ELF-1 (cell line): Measurements from ENCODE around the gene CIC.

Experiments
- DNase-seq: peaks from one replicate; pipeline ENCODE4 v3.0.0-alpha.2; 2016; ENCODE audit warnings: low read depth, low spot score

The CIC gene

DNA sequence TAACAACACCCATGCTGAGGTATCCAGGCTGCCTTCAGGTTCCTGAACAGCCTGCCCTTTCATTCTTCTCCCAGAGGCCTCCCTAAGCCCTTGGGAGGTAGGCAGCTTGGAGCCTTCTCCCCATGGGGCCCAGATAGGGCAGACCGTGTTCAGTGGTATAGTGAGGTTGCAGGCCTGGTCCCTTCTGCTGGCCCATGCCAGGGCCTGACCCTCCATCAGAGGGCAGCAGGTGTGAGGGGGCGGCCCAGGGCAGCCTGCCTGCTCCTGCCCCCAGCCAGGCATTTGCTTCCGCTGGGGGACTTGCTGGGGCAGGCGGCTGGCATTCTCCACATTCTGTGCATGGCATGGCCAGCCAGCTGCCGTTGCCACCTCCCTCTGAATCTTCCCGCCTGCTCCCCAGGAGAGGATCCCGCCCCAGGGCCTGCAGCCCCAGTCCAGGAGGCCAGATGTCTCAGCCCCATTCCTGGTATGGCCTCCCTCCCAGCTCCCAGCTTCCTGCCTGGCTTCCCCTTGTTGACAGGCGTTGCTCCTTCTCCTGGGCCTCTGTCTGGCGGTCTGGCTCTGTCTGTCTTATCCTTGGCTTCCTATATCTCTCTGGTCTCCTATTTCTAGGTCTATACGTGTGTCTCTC lies 8.9 kb downstream of the CIC start:
- DNase-seq, result no peak

DNA sequence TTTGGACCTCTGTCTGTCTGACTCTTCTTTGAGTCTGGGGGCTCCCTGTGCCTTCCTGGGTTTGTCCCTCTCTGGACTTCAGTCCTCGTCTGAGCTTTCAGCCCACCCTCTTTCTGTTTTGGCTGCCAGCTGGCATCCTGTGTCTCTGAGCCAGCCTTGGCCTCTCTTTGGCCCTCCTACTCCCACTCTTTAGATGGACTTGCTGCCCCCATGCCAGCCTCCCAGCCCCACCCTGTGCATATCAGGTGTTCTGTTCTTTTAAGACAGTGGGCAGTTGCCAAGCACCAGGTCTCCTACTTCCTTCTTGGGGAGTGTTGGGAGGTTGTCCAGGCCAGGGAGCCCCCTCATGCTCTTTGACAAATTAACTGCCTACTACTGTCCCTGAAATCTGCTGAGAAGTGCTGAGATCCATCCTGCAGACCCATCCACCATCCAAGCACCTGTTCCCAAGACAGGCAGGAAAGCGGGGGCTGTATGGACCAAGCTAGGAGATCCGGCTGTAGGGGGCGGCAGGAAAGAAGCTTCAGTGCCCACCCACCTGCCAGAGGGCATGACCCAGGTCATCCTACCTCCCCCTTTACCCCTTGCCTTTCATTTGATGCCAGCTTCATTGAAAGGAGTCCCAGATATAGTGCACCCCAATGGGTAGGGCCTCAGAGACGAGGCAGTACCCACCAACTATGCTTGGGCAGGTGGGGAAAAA lies 9.6 kb downstream of the CIC start:
- no peak for DNase-seq

DNA sequence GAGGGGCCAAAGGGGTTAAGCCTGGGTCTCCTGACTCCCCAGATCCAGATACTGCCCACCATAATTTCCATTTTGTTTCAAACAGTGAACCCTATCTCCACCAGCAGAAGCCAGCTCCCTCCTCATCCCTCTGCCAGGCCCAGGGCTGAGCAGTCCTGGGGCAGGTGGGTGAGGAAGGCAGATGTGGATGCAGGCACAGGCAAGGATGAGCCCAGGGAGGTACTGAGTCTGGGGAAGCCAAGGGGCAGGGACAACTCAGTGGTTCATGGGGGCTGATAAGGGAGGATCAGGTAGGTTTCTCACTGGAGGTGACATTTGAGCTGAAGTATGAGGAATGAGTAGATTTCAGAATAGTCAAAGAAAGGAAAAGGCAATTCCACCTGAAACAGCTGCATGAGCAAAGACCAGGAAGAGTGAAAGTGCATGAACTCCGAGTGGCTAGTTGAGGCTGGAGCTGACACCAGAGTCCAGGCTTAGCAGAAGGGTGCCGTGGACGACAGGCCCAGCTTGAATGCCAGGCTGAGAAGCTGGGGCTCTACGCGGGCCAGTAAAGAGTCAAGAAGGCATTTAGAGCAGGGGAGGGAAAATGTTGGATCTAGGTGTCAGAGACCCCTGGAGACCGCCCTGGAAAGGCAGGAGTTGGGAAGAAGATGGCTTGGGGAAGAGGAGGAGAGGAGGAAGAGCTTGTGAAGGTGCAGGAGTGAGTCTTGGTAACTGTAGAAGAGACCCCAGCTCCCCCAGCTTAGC lies 10.3 kb downstream of the CIC start:
- no peak for DNase-seq

DNA sequence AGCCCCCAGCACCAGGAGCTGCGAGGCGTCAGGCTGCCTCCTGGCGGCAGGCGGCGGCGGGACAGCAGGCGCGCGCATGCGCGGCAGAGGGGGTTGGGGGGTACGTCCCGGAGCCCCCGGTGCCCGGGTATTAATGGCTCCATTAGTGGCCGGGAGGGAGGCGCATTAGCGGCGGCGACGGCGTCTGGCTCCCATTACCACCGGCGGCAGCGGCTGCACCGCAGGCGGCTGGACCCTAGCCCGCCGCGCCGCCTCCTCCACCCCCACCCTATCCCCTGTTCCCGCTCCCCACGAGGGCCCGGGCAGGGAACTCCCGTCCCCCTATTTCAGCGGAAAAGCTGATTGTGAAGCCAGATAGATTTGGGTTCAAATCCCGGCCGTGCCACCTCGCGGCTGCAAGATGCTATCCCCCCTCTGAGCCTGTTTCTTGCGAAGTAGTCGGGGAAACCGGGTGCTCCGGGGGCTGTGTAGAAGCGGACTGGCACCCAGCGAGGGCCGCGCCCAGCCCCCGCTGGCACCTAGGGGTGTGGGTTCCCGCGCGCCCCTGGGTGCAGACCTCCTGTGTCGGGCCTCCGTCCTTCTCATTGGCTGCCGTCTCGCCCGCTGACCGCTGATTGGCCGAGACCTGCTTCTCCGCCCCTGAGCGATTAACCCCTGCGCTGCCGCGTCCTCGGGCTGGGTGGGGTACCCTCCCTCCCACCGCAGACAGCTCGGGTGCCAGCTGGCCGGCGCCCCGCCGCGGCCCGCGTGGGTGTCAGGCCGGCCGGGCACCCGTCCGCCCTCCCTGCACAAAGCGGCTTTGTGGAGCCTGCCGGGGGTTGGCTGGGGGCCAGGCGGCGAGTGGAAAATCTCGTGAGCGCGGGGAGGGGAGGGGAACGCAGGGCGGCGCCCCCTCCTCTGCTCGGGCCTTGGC lies 11.1 kb downstream of the CIC start:
- peak; percentile 87 for DNase-seq

DNA sequence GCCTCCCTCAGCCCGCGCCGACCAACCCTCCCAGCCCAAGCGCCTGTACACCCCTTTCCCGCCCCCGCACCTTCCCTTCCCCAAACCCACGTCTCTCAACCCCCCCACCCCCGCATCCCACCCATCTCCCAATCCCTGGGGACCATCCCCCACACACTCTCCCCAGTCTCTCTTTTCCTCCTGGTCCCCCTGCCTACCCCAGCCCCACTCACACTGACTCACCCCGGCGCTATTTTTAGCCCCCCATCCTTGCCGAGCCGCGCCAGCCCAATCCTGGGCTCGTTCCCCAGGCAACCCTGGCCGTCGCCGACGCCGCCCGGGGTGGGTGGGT lies 11.7 kb downstream of the CIC start:
- no peak for DNase-seq

DNA sequence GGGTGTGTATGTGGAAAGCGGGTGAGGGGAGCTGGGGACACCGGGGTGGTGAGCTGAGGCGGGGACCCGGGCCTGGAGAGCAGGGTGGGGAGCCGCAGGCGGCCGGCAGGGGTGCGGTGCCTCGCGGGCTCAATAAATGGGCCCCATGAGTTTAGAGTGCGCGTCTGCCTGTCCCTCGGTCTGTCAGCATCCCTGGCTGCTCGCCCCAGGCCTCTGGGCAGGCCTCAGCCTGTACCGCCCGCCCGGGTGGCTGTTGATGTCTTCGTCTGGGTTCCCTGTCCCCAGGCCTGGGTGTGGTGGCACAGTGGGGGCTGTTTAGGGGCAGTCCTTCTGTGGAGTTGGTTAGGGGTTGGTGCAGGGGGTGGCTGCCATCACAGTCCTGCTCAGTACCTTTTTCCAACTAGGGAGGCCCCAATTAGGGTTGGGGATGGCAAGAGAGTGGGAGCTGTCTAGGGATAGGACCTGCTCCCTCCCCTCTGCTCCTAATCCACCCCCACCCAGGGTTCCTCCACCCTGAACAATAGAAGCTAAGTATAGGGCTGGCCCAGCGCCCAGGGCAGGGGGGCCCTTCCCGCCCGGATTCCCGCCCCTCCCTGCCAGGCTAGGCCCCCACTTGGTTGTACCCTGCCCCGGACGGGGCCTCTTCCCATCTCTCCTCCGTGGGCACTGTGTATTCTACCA lies 12.2 kb downstream of the CIC start:
- DNase-seq, result peak; percentile 60

DNA sequence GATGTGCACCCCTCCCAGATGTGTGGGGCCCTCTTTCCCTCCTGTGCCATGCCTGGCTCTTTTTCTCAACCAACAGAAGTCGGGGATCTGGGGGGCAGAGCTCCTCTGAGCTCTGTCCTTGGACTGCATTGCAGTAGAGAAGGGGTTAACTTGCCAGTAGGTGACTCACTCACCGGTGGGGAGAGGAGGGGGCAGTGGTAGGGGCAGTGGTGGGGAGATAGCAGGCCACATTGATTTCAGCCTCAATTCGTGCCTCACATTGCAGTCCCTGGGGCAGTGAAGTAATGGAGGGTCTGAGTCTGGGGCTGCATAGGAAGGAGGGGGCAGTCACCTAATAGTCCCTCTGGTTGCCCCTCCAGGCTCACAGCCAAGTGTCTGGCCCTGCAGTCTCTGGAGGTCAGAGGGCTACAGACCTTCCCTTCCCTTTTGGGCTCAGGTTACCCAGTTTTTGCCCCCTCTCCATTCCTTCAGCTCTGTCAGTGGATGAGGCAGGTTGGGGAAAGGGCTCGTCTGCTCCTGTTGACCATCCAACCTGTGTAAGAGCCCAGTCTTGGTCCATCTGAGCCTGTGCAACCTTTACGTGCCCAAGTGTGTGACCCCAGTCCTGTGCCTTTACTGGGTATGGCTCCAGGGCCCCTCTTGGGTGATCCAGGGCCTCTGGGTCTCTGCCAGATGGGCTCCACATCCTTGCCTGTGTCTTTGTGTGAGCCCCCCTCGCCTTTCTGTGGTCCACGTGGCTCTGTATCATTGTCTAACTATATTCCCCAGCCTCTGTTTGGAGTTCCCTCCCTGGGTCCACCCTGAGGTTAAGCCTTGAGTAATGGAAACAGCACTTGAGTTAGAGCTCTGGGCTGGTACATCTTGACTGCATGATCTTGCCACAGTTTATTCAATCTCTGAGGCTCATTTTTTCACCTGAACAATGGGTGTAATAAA lies 13.0 kb downstream of the CIC start:
- DNase-seq, result no peak

DNA sequence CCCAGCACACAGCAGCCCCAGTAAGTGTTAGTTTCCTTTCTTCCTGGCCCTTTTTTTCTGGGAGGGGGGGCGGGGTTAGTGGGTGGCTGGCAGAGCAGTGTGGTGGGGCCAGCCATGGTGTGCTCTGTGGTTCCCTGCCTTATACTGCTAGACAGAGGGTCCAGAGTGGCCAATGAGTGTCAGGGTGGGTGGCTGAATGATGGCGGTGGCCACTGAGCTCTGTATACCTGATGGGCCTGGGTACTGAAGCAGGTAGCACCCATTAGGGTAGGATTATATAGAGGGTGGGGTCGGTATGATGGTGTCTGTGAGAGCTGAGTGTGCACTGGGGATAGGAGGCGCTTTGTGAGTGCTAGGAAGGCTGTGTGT lies 13.8 kb downstream of the CIC start:
- DNase-seq, result no peak

DNA sequence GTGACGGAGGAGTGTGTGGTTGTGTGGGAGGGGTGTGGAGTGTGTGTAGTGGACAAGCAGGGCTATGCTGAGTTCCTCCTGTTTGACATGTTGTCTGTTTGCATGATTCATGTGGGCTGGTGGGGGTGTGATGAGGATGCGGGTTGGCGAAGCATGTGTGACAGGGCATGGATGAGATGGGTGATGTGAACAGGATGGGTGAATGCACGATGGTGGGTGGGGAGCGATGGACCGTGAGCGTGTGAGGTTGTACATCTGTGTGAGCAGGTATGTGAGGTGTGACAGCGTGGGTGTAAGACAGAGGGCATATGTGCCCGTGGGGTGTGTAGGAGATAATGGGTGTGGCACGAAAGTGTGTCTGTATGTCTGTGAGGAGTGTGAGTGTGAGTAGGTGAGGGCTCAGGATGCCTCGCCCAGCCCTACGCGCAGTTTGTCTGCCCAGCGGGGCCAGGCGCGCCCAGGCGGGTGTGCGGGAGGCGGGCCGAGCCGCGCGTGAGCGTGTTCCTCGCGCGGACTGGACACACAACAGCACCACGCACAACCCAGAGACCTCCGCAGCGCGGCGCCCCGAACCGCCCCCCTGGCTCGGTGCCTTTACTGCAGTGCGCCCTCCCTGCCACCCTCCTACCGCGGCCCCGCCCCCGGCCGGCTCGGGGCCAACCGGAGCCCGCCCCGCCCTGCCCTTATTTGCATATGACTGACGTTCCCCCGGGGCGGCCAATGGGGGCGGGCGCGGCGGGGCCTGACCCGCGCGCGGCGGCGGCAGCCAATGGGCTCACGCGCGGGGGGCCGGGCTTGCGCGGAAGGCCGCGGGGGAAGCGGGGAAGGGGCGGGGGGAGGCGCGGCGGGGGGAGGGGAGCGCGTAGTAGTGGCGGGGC lies 14.4 kb downstream of the CIC start:
- peak; percentile 83 for DNase-seq

DNA sequence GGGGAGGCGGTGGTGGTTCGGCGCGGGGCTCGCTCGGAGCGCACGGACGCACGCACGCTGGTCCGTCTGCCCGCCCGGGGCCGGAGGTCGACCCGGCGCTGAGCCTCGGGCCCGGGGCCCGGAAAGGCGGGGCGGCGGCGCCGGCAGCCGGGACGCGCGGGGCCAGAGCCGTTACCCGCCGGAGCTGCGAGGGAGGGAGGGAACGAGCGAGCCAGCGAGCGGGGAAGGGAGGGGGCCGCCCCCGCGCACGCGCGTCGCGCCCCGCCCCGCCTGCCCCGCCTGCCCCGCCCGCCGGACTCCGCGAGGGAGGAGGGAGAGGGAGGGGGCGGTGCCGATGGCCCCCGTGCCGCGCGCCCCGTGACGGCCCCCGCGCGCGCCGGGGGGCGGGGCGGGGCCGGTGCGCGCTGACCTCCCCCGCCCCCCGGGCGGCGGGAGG lies 15.0 kb downstream of the CIC start:
- peak; percentile 36 for DNase-seq

DNA sequence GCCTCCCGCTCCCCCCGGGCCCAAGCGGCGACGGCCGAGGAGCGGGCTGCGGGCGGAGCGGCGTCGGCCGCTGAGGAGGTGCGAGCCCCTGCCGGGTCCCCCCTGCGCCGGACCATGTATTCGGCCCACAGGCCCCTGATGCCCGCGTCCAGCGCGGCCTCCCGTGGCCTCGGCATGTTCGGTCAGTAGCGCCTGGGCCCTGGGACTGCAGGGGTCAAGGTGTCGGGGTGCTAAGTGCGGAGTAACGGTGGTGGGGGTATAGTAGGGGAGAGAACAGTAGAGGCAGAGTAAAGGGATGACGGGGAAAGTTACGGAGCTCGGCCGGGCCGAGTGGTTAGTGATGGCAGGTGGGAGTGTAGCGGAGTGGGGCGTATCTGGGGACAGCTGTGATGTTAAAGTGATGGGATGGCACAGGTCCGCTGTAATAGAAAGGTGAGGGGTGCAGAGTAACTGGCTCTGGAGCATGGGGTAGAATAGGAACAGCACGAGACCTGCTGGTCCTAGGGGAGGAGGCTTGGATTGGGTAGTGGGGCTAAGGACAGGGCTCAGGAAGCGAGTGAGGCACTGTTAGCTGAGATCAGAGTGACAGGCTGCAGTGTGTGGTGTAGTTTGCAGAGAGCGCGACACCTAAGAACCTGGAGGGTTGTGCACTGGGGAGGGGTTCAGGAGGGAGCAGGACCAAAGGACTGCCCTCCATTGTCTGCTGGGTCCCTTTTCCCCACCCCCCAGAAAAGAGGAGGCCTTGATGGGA lies 15.7 kb downstream of the CIC start:
- peak; percentile 32 for DNase-seq

DNA sequence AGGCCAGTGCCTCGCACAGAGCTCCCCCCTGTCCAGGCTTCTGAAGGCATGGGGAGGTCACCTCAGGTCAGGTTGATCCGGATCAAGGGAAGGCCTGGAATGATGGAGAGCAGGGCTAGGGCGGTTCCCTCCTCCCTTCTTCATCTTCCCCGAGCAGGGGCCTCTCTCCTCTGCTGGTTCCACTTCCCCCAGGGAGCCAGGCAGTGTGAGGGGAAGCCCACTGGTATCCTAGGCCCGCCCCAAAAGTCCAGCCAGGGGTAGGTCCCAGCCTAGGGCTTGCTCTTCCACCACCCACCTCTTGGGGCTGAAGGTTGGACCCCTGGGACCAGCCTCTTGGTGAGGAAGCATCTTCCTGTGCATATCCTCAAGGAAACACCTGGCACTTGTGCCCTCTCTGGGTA lies 16.5 kb downstream of the CIC start:
- DNase-seq, result peak; percentile 20

DNA sequence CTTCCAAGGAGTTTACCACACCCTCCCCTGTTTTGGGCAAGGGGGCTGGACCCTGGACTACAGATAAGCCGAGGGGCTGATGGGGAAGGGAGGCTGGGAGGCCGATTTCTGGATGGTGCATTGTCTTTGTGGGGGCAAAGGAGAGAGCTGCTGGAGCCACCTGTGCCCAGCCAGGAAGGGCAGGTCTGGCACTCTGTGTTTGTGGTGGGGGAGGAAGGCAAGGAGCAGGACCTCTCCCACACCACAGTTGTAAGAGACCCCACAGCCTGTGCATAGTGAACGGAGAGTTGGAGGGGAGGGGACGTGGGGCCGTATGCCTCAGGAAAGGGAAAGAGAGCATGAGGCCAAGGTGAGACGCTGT lies 16.9 kb downstream of the CIC start:
- DNase-seq, result no peak

DNA sequence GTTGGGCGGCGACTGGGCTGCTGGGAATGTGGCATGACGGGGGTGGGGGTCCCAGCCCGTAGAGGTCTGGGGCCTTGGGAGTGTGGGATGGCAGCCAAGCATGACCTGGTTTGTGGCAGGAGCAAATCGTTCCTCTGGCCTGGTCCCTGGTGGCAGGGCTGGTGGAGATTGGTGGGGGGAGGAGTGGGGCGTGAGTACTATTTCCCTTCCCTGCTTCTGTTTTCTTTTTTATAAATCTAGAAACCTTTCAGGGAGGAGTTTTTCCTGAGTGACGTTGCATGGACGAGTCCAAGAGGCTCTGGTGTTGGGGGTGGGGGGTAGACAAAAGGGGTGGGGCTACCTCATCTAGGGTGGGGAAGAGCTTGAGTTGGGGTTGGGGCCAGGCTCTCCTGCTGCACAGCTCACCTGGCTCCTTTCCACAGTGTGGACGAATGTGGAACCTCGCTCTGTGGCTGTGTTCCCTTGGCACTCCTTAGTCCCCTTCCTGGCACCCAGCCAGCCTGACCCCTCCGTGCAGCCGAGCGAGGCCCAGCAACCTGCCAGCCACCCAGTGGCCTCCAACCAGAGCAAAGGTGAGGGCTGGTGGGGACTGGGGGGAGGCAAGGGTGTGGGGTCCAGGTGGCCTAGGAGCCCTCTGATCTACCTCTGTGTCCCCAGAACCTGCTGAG lies 17.4 kb downstream of the CIC start:
- no peak for DNase-seq

DNA sequence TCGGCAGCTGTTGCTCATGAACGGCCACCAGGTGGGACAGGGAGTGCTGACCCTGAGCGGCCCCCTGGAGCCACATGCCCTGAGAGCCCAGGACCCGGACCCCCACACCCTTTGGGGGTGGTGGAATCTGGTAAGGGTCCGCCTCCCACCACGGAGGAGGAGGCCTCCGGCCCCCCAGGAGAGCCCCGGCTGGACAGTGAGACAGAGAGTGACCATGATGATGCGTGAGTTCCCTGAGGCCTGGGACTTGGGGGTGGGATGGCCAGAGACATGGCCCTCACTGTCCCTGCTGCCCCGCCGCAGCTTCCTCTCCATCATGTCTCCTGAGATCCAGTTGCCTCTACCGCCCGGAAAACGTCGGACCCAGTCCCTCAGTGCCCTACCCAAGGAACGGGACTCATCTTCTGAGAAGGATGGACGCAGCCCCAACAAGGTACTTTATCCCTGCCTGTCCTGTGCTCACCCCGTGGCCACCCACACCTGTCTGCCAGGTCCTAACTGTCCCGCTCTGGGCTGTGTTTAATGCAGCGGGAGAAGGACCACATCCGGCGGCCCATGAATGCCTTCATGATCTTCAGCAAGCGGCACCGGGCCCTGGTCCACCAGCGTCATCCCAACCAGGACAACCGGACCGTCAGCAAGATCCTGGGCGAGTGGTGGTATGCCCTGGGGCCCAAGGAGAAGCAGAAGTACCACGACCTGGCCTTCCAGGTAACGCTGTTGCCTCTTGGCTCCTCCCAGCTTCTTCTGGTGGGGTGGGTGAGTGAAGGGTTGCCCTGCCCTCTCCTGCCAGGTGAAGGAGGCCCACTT lies 18.2 kb downstream of the CIC start:
- no peak for DNase-seq

DNA sequence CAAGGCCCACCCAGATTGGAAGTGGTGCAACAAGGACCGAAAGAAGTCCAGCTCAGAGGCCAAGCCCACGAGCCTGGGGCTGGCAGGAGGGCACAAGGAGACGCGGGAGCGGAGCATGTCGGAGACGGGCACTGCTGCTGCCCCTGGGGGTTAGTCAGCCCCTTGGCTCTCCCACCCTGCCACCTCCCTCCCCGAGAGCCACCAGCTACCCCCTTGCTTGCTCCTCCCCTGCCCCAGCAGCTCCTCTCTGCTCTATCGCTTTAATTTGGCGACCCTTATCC lies 18.7 kb downstream of the CIC start:
- no peak for DNase-seq

DNA sequence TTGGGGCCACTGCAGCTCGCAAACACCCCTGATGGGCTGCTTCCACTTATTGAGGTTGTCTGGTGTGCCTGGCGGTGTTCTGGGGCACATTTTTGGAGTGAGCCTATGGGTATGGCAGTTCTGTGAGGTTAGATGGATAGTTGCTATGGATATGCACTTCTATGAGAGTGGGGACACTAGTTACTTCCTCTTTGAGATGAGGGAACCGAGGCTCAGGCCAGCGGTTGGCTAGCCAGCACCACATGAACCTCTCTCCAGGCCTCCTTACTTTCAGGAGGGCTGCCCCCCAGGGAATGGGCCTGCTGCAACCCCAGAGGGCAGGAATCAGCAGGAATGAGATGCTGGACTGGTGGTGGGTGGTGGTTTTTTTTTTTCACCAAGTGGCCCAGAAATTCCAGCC lies 19.3 kb downstream of the CIC start:
- DNase-seq, result no peak
